ENCODE measurements around the gene CBARP.

Gene CBARP

GRCh38 chr19:1284979-1285736 lies 47.4 kb upstream of the CBARP start:
- no peak for TF ChIP-seq EZH2phosphoT487 (IDR thresholded peaks at IDR 0.05; ENCODE audit: low read depth)
- TF ChIP-seq, protein P1, sequence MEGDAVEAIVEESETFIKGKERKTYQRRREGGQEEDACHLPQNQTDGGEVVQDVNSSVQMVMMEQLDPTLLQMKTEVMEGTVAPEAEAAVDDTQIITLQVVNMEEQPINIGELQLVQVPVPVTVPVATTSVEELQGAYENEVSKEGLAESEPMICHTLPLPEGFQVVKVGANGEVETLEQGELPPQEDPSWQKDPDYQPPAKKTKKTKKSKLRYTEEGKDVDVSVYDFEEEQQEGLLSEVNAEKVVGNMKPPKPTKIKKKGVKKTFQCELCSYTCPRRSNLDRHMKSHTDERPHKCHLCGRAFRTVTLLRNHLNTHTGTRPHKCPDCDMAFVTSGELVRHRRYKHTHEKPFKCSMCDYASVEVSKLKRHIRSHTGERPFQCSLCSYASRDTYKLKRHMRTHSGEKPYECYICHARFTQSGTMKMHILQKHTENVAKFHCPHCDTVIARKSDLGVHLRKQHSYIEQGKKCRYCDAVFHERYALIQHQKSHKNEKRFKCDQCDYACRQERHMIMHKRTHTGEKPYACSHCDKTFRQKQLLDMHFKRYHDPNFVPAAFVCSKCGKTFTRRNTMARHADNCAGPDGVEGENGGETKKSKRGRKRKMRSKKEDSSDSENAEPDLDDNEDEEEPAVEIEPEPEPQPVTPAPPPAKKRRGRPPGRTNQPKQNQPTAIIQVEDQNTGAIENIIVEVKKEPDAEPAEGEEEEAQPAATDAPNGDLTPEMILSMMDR (IDR thresholded peaks at IDR 0.05; ENCODE audit: low read depth, low read length), result no peak
- H3K4me2 ChIP-seq (ENCODE audit: low read length), result no peak overlapping the region
- H3K27me3 ChIP-seq (ENCODE audit: low read depth, low read length), result peaks cover 13% of the 10 kb centered on the region
- H3K4me3 ChIP-seq (ENCODE audit: low read length), result no peak overlapping the region
- no peaks in the 10 kb centered on the region for H3K79me2 ChIP-seq (ENCODE audit: low read length)
- no peak overlapping the region for H2AFZ ChIP-seq (ENCODE audit: low read depth, low read length)
- H3K9ac ChIP-seq (ENCODE audit: low read length), result no peak overlapping the region
- H3K4me1 ChIP-seq (ENCODE audit: low read length), result peaks cover 7% of the 10 kb centered on the region
- H3K27ac ChIP-seq (ENCODE audit: low read length), result no peak overlapping the region
- H3K9me3 ChIP-seq (ENCODE audit: insufficient read depth, low read length), result no peaks in the 10 kb centered on the region
- H3K36me3 ChIP-seq (replicated peaks; ENCODE audit: low read depth, low read length), result peaks cover 2% of the 10 kb centered on the region
- peaks cover under 1% of the 10 kb centered on the region; the same call in 1 of the 2 replicates for H4K20me1 ChIP-seq (ENCODE audit: insufficient read depth, low read length)

- Histone ChIP-seq H3K4me3 (ENCODE audit: low read length) (no peak overlapping the region), H2AFZ (ENCODE audit: low read depth, low read length) (no peak overlapping the region), H3K27me3 (ENCODE audit: low read depth, low read length) (peaks cover 9% of the 10 kb centered on the region; the same call in 1 of the 2 replicates), H3K4me1 (ENCODE audit: low read length) (no peaks in the 10 kb centered on the region; the same call in 1 of the 2 replicates), H3K79me2 (ENCODE audit: low read length) (no peaks in the 10 kb centered on the region), H3K36me3 (replicated peaks; ENCODE audit: low read depth, low read length) (peaks cover 7% of the 10 kb centered on the region), H3K9ac (ENCODE audit: low read length) (no peak overlapping the region), H3K4me2 (ENCODE audit: low read length) (no peak overlapping the region), H3K27ac (ENCODE audit: low read length) (no peak overlapping the region), H3K9me3 (ENCODE audit: insufficient read depth, low read length) (no peaks in the 10 kb centered on the region), H4K20me1 (ENCODE audit: insufficient read depth, low read length) (peaks cover 5% of the 10 kb centered on the region; the same call in 1 of the 2 replicates)
- TF ChIP-seq, protein P1 (IDR thresholded peaks at IDR 0.05; ENCODE audit: low read depth, low read length), result no peak
- TF ChIP-seq EZH2phosphoT487 (IDR thresholded peaks at IDR 0.05; ENCODE audit: low read depth), result no peak
Observed at GRCh38 chr19:1284293-1284978, 46.6 kb upstream of the CBARP start.

- H3K9ac ChIP-seq (ENCODE audit: low read length), result no peak overlapping the region
- H3K4me2 ChIP-seq (ENCODE audit: low read length), result no peak overlapping the region
- no peaks in the 10 kb centered on the region for H3K79me2 ChIP-seq (ENCODE audit: low read length)
- no peaks in the 10 kb centered on the region for H3K9me3 ChIP-seq (ENCODE audit: insufficient read depth, low read length)
- peaks cover 11% of the 10 kb centered on the region for H3K36me3 ChIP-seq (replicated peaks; ENCODE audit: low read depth, low read length)
- H3K4me1 ChIP-seq (ENCODE audit: low read length), result no peaks in the 10 kb centered on the region
- H3K4me3 ChIP-seq (ENCODE audit: low read length), result no peak overlapping the region
- no peak overlapping the region for H3K27ac ChIP-seq (ENCODE audit: low read length)
- TF ChIP-seq, protein P1 (IDR thresholded peaks at IDR 0.05; ENCODE audit: low read depth, low read length), result no peak
- TF ChIP-seq EZH2phosphoT487 (IDR thresholded peaks at IDR 0.05; ENCODE audit: low read depth), result no peak
- H4K20me1 ChIP-seq (ENCODE audit: insufficient read depth, low read length), result peaks cover 5% of the 10 kb centered on the region; the same call in 1 of the 2 replicates
- peaks cover 9% of the 10 kb centered on the region; the same call in 1 of the 2 replicates for H3K27me3 ChIP-seq (ENCODE audit: low read depth, low read length)
- no peak overlapping the region for H2AFZ ChIP-seq (ENCODE audit: low read depth, low read length)
Observed at GRCh38 chr19:1283917-1284292, 46.1 kb upstream of the CBARP start.

GRCh38 chr19:1283207-1283916 lies 45.6 kb upstream of the CBARP start:
- H3K9ac ChIP-seq (ENCODE audit: low read length), result no peak overlapping the region
- peaks cover 5% of the 10 kb centered on the region; the same call in 1 of the 2 replicates for H4K20me1 ChIP-seq (ENCODE audit: insufficient read depth, low read length)
- H3K36me3 ChIP-seq (replicated peaks; ENCODE audit: low read depth, low read length), result peaks cover 12% of the 10 kb centered on the region
- no peaks in the 10 kb centered on the region for H3K9me3 ChIP-seq (ENCODE audit: insufficient read depth, low read length)
- H3K79me2 ChIP-seq (ENCODE audit: low read length), result no peaks in the 10 kb centered on the region
- no peak overlapping the region for H3K27ac ChIP-seq (ENCODE audit: low read length)
- no peak overlapping the region for H3K4me3 ChIP-seq (ENCODE audit: low read length)
- no peak overlapping the region for H3K4me2 ChIP-seq (ENCODE audit: low read length)
- H3K4me1 ChIP-seq (ENCODE audit: low read length), result no peaks in the 10 kb centered on the region
- peaks cover 9% of the 10 kb centered on the region; the same call in 1 of the 2 replicates for H3K27me3 ChIP-seq (ENCODE audit: low read depth, low read length)
- H2AFZ ChIP-seq (ENCODE audit: low read depth, low read length), result no peak overlapping the region
- no peak for TF ChIP-seq EZH2phosphoT487 (IDR thresholded peaks at IDR 0.05; ENCODE audit: low read depth)
- TF ChIP-seq, protein P1 (IDR thresholded peaks at IDR 0.05; ENCODE audit: low read depth, low read length), result no peak
